Measurements from ENCODE around the gene EIF3J. TPM values are rescaled to one million over a fixed set of nuclear protein-coding genes. Genes with fewer than 3 reads are reported as not detected.

Gene EIF3J
- total and polyA plus RNA-seq, 4 donors = 23.5 to 49.9 (median 39.6) TPM

GRCh38 chr15:44588541-44588940 is 51.6 kb downstream of the EIF3J start:
- no peak overlapping the region for H3K9ac ChIP-seq (ENCODE audit: low read depth in 1 of 2, low read length in 2 of 2)
- 59% methylated on average over 5 of the region's 5 CpGs for WGBS
- TF ChIP-seq CTCF (IDR thresholded peaks at IDR 0.05; ENCODE audit: low read depth, low read length, missing input control) (no peak), RAD21 (IDR thresholded peaks at IDR 0.05) (no peak), MAX (IDR thresholded peaks at IDR 0.05) (no peak), FOXA1 (IDR thresholded peaks at IDR 0.05) (no peak), HNF4G (IDR thresholded peaks at IDR 0.05) (no peak), EGR1 (IDR thresholded peaks at IDR 0.05; ENCODE audit: low read depth in 2 of 2) (no peak), HNF4A (conservative IDR thresholded peaks at IDR 0.05) (no peak), FOXA2 (IDR thresholded peaks at IDR 0.05) (no peak), REST (IDR thresholded peaks at IDR 0.05) (no peak), ATF3 (IDR thresholded peaks at IDR 0.05) (no peak), YY1 (IDR thresholded peaks at IDR 0.05) (no peak), ZBTB33 (IDR thresholded peaks at IDR 0.05) (no peak)
- no peak for DNase-seq (ENCODE audit: low spot score)
- H3K27me3 ChIP-seq (ENCODE audit: control insufficient read depth in 4 of 4, insufficient read depth in 4 of 4, low read length in 3 of 4) = no peaks in the 10 kb centered on the region
- H3K36me3 ChIP-seq (ENCODE audit: control insufficient read depth in 4 of 4, insufficient read depth in 3 of 4, low read depth in 1 of 4, low read length in 3 of 4) = peaks cover 15 to 81% (median 76%) of the 10 kb centered on the region in 4 donors
- H3K27ac ChIP-seq (ENCODE audit: low read depth in 1 of 2, low read length in 2 of 2) = no peak overlapping the region
- peaks cover 0 to 4% (median 0%) of the 10 kb centered on the region in 4 donors for H3K9me3 ChIP-seq (ENCODE audit: control insufficient read depth in 4 of 4, low read length in 3 of 4)
- H3K4me1 ChIP-seq (ENCODE audit: control insufficient read depth in 4 of 4, insufficient read depth in 4 of 4, low read length in 3 of 4) = no peaks in the 10 kb centered on the region
- H3K4me3 ChIP-seq (ENCODE audit: low read depth in 1 of 3, low read length in 3 of 3) = no peak overlapping the region

- H3K27me3 ChIP-seq (ENCODE audit: control insufficient read depth in 4 of 4, insufficient read depth in 4 of 4, low read length in 3 of 4) = no peaks in the 10 kb centered on the region
- no peak for DNase-seq (ENCODE audit: low spot score)
- TF ChIP-seq FOXA1 (IDR thresholded peaks at IDR 0.05) (no peak), REST (IDR thresholded peaks at IDR 0.05) (no peak), JUND (IDR thresholded peaks at IDR 0.05) (no peak), MAX (IDR thresholded peaks at IDR 0.05) (no peak), GABPA (IDR thresholded peaks at IDR 0.05 in 1 of 2, conservative IDR thresholded peaks at IDR 0.05 in 1 of 2) (no peak), ZBTB33 (IDR thresholded peaks at IDR 0.05) (no peak), CTCF (IDR thresholded peaks at IDR 0.05; ENCODE audit: low read depth, low read length, missing input control) (no peak), YY1 (IDR thresholded peaks at IDR 0.05) (no peak)
- H3K27ac ChIP-seq (ENCODE audit: low read depth in 1 of 2, low read length in 2 of 2) = no peak overlapping the region
- WGBS = 95% methylated on average over 1 of the region's 1 CpG
- H3K9ac ChIP-seq (ENCODE audit: low read depth in 1 of 2, low read length in 2 of 2) = no peak overlapping the region
- no peak overlapping the region for H3K4me3 ChIP-seq (ENCODE audit: low read depth in 1 of 3, low read length in 3 of 3)
- peaks cover 0 to 4% (median 0%) of the 10 kb centered on the region in 4 donors for H3K9me3 ChIP-seq (ENCODE audit: control insufficient read depth in 4 of 4, low read length in 3 of 4)
- H3K4me1 ChIP-seq (ENCODE audit: control insufficient read depth in 4 of 4, insufficient read depth in 4 of 4, low read length in 3 of 4) = no peaks in the 10 kb centered on the region
- H3K36me3 ChIP-seq (ENCODE audit: control insufficient read depth in 4 of 4, insufficient read depth in 3 of 4, low read depth in 1 of 4, low read length in 3 of 4) = peaks cover 19 to 78% (median 65%) of the 10 kb centered on the region in 4 donors
Observed at GRCh38 chr15:44591326-44591725, 54.4 kb downstream of the EIF3J start.

Measured in liver (tissue), 9 donors.